Fibroblast of skin of back (primary cell): ENCODE data around the gene EIF4A3.

Source experiments
- DNase-seq: peaks from one replicate; pipeline ENCODE4 v3.0.0-alpha.2; 2013

Gene EIF4A3

DNA sequence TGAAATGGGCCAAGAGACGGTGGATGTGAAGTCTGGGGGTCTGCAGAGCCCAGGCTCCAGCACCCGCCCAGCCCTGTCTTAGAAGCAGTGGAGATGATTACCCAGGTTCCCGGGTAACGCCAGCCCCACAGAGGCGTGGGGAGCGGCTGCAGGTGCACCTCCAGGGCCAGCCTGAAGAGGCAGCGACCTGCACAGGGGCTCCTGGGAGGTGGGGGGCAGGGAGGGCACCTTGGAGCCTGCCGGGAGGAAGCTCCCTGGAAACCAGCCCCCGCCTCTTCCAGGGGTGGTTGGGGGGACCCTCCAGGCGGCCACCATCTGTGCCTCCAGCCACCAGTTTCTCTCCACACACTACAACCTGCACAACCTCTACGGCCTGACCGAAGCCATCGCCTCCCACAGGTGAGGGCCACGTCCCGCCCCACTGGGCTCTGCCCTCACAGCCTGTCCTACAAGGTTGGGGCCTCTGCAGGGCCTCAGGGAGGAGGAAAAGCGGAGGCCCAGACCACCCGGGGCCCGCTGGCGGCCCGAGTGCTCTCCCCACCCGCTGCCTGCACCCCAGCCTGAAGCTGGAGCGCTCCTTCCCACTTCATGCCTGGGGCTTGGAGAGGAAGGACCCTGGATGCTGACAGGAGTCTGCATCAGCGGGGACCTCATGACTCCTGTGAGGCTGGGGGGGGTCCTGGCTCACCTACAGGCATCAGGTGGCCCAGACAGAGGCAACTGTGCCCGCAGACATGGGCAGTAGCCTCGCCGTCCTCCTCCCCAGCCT lies 35.0 kb downstream of the EIF4A3 start:
- no peak for DNase-seq

DNA sequence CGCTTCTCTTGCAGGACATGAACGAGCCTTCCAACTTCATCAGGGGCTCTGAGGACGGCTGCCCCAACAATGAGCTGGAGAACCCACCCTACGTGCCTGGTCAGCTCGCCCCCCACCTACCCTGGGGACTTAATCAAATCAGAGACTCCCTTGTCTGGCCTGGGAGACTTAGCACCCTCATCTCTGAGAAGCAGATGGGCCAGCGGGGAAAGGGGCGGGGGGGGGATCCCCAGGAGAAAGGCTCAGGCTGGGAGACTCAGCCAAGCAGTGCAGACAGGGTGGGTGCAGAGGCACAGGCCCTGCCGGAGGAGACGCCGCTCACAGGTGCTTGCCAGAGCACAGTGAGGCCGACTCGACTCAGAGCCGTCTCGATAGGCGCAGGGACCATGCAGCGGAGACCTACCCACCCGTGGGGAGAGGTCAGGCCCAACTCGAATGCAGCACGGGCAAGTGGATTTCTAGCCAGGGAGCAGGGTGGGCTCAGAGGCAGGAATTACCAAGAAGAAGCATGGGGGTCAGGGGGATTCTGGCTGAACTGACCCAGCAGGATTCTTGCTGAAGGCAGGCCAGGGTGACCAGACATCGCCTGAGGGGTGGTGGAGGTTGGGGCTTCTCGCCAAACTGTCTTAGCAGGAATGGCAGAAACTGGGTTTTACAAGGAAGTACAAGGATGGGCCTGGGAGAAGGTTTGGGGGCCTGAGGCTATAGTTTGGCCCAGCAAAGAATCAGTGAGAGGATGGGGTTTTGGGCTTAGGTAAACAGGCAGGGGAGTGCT lies 35.8 kb downstream of the EIF4A3 start:
- no peak for DNase-seq

DNA sequence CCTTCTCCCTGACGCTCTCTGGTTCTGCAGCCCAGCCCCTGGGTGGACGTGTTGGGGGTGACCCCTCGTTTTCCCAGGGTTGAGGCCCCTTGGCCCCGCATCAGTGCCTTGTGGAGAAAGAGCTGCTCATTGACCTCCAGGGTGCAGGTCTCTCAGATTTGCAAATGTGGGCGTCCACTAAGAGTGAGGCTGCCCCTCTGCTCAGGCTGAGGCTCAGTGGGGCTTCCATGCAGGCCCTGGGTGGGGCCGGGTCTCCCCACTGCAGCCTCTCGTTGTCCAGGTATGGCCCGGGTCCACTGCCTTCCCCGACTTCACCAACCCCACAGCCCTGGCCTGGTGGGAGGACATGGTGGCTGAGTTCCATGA lies 36.5 kb downstream of the EIF4A3 start:
- no peak for DNase-seq

DNA sequence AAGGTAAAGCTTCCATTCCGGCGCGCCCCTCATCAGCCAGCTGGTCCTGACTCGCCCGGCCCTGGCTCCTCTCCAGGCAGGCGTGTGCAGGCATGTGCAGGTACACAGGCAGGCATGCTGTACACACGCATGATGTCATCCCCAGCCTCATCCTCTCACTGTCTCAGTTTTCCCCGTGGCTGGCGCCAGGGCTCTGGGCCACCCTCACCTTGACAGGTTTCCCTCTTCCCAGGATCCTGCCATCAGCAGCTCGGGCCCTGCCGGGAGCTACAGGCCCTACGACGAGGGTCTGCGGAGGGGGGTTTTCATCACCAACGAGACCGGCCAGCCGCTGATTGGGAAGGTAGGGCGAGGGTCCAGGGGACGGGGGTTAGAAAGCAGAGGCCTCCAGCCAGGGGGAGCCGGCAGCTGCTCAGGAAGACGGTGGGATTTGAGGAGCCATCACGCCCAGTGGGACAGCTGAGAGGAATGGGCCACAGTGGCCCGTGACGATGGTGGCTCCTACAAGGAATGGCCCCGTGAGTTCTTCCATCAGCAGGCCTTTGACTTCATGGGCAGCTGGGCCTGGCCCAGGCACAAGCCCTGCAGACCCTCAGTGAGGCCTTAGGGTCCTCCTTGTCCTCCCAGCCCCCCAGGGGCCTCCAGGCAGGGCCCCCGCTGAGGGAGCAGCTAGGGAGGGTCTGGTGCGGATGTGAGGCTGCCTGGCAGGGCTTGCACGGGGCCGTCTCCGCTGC lies 37.0 kb downstream of the EIF4A3 start:
- no peak for DNase-seq

DNA sequence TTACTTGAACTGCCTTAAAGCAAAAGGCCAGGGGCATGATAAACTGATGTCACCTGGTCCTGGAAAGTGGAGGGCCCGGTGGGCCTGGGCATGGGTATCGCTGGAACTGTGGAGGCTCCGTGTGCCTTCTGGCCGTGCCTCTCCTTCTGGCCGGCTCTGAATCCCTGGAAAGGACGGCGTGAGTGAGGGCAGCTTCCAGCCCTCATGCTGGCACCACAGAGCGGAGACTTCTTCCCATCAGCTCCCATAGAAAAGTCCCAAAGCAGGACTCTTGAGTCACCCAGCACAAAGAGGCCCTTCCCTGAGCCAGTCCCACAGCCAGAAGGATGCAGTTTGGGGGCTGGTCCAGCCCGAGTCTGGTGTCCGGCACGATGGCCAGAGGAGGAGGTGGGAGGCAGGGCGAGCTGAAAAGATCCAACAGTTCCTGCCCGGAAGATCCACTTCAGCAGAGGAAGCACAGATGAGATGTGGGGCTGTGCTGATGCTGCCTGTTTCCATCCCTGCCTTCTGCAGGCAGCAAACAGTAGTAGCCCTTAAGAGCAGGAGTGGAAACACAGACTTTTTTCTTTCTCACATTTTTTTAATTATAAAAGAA lies 37.8 kb downstream of the EIF4A3 start:
- no peak for DNase-seq

DNA sequence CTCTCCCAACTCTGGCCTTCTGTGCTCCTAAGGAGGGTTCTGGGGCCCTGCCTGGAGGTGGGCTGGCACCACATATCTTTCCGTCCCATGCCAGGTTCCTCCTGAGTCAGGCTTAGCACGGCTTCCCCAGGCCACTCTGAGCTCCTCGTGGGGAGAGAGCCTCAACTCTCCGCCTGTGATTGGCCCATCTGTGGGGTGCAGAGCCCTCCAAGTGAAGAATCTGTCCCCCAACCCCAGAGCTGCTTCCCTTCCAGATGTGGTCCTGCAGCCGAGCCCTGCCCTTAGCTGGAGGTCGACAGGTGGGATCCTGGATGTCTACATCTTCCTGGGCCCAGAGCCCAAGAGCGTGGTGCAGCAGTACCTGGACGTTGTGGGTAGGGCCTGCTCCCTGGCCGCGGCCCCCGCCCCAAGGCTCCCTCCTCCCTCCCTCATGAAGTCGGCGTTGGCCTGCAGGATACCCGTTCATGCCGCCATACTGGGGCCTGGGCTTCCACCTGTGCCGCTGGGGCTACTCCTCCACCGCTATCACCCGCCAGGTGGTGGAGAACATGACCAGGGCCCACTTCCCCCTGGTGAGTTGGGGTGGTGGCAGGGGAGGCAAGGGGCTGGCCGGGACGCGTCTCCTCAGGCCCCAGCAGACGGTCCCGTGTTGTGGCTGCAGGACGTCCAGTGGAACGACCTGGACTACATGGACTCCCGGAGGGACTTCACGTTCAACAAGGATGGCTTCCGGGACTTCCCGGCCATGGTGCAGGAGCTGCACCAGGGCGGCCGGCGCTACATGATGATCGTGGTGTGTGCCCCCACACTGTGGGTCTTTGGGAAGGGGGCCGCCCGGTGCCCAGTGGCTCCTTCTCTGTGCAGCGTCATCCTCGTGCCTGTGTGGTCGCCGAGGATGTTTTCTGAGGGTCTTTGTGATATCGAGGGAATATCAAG lies 38.6 kb downstream of the EIF4A3 start:
- DNase-seq, result no peak

DNA sequence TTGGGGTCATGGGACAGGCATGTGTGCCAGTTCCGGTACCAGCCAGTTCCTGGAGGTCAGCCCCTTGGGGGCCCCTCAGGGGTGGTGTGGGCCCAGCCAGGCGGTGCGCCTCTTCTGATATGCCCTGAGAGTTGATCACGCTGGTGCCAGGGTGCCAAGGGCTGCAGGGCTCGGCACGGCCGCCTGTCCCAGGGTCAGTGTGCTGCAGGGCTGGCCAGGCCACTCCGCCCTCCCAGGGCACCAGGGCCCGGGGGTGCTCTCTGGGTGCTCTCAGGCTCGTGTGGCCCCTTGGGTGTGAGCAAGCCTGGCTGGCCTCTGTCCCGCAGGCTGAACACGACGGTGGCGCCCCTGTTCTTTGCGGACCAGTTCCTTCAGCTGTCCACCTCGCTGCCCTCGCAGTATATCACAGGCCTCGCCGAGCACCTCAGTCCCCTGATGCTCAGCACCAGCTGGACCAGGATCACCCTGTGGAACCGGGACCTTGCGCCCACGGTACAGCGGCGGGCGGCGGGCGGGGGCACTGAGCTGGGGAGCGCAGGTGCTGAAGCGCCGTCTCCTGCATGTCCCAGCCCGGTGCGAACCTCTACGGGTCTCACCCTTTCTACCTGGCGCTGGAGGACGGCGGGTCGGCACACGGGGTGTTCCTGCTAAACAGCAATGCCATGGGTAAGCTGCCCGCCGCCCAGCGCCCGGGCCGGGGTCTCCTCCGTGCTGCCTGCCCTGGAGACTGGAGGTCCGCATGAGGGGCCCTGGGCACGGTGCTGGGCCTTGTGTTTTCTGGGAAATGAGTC lies 39.5 kb downstream of the EIF4A3 start:
- no peak for DNase-seq

DNA sequence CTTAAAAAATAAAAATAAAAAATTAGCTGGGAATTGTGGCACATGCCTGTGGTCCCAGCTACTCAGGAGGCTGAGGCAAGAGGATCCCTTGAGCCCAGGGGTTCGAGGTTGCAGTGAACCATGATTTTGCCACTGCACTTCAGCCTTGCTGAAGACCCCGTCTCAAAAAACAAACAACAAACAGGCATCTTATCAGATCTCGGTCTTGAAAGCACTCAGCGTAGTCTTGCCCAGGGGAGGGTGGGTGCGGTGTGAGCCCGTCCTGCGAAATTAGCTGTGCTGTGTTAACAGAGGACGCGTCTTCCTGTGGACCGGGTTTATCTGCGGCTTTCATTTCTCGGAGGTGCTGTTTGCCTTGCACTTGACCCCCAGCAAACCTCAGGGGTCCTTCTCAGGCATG lies 40.2 kb downstream of the EIF4A3 start:
- no peak for DNase-seq

DNA sequence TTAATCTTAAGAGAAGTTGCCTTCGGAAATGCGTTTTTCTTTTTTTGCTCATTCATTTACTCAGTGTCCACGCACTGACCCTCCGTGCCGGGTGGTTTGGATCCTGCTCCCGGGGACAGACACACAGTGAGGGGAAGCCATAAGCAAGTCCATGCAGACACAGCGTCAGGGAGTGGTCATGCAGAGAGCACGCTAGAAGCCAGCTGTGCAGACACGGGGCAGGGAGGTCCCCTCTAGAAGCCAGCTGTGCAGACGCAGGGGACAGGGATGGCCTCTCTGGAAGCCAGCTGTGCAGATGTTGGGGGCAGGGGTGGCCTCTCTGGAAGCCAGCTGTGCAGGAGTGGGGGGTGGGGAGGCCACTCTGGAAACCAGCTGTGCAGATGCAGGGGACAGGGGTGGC lies 40.8 kb downstream of the EIF4A3 start:
- DNase-seq, result no peak

DNA sequence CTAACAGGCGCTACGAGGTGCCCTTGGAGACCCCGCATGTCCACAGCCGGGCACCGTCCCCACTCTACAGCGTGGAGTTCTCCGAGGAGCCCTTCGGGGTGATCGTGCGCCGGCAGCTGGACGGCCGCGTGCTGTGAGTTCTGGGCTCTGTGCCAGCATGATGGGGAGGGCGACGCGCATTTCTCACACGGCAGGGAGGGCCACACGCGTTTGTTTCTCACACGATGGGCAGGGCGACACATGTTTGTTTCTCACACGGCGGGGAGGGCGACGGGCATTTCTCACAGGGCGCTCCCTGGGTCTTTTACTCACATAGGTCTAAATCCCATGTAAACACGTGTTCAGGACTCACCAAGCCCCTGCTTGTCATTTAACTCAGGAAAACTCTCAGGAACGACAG lies 41.2 kb downstream of the EIF4A3 start:
- DNase-seq, result peak; percentile 42

DNA sequence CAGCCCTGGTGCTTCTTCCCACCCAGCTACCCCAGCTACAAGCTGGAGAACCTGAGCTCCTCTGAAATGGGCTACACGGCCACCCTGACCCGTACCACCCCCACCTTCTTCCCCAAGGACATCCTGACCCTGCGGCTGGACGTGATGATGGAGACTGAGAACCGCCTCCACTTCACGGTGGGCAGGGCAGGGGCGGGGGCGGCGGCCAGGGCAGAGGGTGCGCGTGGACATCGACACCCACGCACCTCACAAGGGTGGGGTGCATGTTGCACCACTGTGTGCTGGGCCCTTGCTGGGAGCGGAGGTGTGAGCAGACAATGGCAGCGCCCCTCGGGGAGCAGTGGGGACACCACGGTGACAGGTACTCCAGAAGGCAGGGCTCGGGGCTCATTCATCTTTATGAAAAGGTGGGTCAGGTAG lies 42.0 kb downstream of the EIF4A3 start:
- no peak for DNase-seq

DNA sequence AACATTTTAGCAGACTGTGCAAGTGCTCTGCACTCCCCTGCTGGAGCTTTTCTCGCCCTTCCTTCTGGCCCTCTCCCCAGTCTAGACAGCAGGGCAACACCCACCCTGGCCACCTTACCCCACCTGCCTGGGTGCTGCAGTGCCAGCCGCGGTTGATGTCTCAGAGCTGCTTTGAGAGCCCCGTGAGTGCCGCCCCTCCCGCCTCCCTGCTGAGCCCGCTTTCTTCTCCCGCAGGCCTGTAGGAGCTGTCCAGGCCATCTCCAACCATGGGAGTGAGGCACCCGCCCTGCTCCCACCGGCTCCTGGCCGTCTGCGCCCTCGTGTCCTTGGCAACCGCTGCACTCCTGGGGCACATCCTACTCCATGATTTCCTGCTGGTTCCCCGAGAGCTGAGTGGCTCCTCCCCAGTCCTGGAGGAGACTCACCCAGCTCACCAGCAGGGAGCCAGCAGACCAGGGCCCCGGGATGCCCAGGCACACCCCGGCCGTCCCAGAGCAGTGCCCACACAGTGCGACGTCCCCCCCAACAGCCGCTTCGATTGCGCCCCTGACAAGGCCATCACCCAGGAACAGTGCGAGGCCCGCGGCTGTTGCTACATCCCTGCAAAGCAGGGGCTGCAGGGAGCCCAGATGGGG lies 42.5 kb downstream of the EIF4A3 start:
- peak; percentile 17 for DNase-seq

DNA sequence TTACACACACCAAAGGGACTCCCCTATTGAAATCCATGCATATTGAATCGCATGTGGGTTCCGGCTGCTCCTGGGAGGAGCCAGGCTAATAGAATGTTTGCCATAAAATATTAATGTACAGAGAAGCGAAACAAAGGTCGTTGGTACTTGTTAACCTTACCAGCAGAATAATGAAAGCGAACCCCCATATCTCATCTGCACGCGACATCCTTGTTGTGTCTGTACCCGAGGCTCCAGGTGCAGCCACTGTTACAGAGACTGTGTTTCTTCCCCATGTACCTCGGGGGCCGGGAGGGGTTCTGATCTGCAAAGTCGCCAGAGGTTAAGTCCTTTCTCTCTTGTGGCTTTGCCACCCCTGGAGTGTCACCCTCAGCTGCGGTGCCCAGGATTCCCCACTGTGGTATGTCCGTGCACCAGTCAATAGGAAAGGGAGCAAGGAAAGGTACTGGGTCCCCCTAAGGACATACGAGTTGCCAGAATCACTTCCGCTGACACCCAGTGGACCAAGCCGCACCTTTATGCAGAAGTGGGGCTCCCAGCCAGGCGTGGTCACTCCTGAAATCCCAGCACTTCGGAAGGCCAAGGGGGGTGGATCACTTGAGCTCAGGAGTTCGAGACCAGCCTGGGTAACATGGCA lies 43.4 kb downstream of the EIF4A3 start:
- no peak for DNase-seq

DNA sequence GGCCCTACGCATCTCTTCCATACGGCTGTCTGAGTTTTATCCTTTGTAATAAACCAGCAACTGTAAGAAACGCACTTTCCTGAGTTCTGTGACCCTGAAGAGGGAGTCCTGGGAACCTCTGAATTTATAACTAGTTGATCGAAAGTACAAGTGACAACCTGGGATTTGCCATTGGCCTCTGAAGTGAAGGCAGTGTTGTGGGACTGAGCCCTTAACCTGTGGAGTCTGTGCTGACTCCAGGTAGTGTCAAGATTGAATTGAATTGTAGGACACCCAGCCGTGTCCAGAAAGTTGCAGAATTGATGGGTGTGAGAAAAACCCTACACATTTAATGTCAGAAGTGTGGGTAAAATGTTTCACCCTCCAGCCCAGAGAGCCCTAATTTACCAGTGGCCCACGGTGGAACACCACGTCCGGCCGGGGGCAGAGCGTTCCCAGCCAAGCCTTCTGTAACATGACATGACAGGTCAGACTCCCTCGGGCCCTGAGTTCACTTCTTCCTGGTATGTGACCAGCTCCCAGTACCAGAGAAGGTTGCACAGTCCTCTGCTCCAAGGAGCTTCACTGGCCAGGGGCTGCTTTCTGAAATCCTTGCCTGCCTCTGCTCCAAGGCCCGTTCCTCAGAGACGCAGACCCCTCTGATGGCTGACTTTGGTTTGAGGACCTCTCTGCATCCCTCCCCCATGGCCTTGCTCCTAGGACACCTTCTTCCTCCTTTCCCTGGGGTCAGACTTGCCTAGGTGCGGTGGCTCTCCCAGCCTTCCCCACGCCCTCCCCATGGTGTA lies 44.1 kb downstream of the EIF4A3 start:
- DNase-seq, result no peak

DNA sequence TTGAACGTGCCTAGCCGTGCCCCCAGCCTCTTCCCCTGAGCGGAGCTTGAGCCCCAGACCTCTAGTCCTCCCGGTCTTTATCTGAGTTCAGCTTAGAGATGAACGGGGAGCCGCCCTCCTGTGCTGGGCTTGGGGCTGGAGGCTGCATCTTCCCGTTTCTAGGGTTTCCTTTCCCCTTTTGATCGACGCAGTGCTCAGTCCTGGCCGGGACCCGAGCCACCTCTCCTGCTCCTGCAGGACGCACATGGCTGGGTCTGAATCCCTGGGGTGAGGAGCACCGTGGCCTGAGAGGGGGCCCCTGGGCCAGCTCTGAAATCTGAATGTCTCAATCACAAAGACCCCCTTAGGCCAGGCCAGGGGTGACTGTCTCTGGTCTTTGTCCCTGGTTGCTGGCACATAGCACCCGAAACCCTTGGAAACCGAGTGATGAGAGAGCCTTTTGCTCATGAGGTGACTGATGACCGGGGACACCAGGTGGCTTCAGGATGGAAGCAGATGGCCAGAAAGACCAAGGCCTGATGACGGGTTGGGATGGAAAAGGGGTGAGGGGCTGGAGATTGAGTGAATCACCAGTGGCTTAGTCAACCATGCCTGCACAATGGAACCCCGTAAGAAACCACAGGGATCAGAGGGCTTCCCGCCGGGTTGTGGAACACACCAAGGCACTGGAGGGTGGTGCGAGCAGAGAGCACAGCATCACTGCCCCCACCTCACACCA lies 44.8 kb downstream of the EIF4A3 start:
- DNase-seq, result no peak

DNA sequence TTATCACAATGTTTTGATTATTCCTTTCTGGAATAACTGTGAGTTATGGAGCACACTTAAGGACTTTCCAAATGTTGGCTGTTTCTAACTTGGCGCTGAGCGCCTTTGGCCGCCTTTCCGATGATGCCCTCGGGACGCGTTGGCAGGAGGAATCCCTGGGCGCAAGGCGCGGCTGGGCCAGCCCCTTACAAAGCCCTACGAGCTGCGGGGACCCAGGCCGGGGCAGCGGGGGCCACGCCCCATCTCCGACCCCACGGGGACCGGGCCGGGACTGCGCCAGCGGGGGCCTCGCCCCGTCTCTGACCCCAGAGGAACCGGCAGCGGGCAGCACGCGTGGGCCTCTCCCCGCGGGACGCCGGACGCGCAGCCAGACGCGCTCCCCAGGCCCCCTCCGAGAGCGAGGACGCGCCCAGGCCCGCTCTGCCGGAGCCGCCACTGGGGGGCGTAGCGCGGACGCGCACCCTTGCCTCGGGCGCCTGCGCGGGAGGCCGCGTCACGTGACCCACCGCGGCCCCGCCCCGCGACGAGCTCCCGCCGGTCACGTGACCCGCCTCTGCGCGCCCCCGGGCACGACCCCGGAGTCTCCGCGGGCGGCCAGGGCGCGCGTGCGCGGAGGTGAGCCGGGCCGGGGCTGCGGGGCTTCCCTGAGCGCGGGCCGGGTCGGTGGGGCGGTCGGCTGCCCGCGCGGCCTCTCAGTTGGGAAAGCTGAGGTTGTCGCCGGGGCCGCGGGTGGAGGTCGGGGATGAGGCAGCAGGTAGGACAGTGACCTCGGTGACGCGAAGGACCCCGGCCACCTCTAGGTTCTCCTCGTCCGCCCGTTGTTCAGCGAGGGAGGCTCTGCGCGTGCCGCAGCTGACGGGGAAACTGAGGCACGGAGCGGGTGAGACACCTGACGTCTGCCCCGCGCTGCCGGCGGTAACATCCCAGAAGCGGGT lies 45.6 kb downstream of the EIF4A3 start, which contains the start of gene GAA:
TSS of gene GAA (plus strand) at position 571 of the 935 bp plus-strand sequence. CDS start 3,006 bp downstream, outside the sequence.
- peak; percentile 80 for DNase-seq

DNA sequence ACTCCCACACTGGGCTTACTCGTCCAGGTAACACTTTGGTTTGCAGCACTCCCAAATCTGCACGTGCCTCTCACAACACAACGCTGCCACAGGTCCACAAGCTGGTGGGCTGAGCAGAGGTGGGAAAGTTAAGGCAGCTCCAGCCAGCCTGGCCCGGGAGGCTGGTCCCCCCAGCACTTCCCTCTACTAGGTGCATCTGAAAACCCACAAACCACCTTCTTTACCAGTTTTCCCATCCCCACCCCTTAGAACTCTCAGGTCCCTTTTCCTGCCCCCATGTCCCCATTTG lies 46.9 kb downstream of the EIF4A3 start:
- no peak for DNase-seq
